ENCODE measurements around the gene HEPH. TPM values are rescaled to one million over a fixed set of nuclear protein-coding genes. Genes with fewer than 3 reads are reported as not detected.

HEPH gene
- total and polyA plus RNA-seq, 9 of the 15 experiments (the other 6 are each of a cell fraction or from before 2014, with no cell fraction given), result 22.4 to 67.6 (median 42.9) TPM

GRCh38 chrX:66255359-66255967 lies 91.4 kb downstream of the HEPH start (continued):
- TF ChIP-seq CTCF (IDR thresholded peaks at IDR 0.05 in 2 of 3, conservative IDR thresholded peaks at IDR 0.05 in 1 of 3; ENCODE audit: insufficient read depth in 2 of 3, low read depth in 1 of 3, low read length in 3 of 3) (no peak), ZNF511 (CRISPR knock-in tag; IDR thresholded peaks at IDR 0.05) (no peak), NR2C1 (IDR thresholded peaks at IDR 0.05) (no peak), NR2C1 (tag; IDR thresholded peaks at IDR 0.05) (no peak), MAFF (IDR thresholded peaks at IDR 0.05; ENCODE audit: low read length) (peak; percentile 47; the same call in 1 of the 2 replicates)

- no peaks in the 10 kb centered on the region; the same call in none of the 2 replicates for H3K9me3 ChIP-seq (replicated peaks; ENCODE audit: control insufficient read depth, insufficient read depth, low read depth, low read length)
- no peak overlapping the region for H3K4me3 ChIP-seq
- H4K20me1 ChIP-seq (replicated peaks; ENCODE audit: control insufficient read depth, insufficient read depth, low read length), result no peaks in the 10 kb centered on the region
- no peak overlapping the region for H3K27ac ChIP-seq (ENCODE audit: extremely low read depth, low read depth, low read length)
- no peaks in the 10 kb centered on the region for H3K4me1 ChIP-seq (replicated peaks in 1 of 2; ENCODE audit: control insufficient read depth in 2 of 2, insufficient read depth in 2 of 2, low read length in 2 of 2)
- no peak overlapping the region for H3K9ac ChIP-seq (ENCODE audit: insufficient read depth in 1 of 2, low read depth in 2 of 2, low read length in 2 of 2)
- no TSS peak for BruUV-seq (replicated peaks)
- no peak for DNase-seq (ENCODE audit: extremely low read depth in 1 of 4, low spot score in 3 of 4)
- no peak overlapping the region for H3K4me2 ChIP-seq (ENCODE audit: insufficient read depth, low read length)
- H3K9me1 ChIP-seq (ENCODE audit: control insufficient read depth, insufficient read depth, low read length), result no peaks in the 10 kb centered on the region
- H3K36me3 ChIP-seq (ENCODE audit: control insufficient read depth, insufficient read depth, low read length), result peaks cover 78% of the 10 kb centered on the region
- POLR2A ChIA-PET, result interaction anchor here (0.6 kb wide), 1 partner anchor 58 kb away, joined by 4 read pairs; no protein-coding TSS in a partner anchor
- no peak for FAIRE-seq
- CTCF ChIA-PET (ENCODE audit: low intra/inter-chr PET ratio), result no interaction called here
- no peak overlapping the region for H2AFZ ChIP-seq (ENCODE audit: low read depth, low read length)
- no peaks in the 10 kb centered on the region for H3K79me2 ChIP-seq (ENCODE audit: control insufficient read depth, insufficient read depth, low read length)
- in situ Hi-C loops (cut with MboI), result no loop called here
- intact Hi-C loops (cut with micrococcal nuclease), result no loop called here
- no peak for ATAC-seq
- no peaks in the 10 kb centered on the region for H3K27me3 ChIP-seq (ENCODE audit: control insufficient read depth in 2 of 2, insufficient read depth in 2 of 2, low read length in 2 of 2)
- no peak for TF ChIP-seq ZNF57 (CRISPR knock-in tag; IDR thresholded peaks at IDR 0.05)
- TF ChIP-seq ZNF696 (CRISPR knock-in tag; conservative IDR thresholded peaks at IDR 0.05), result no peak
- TF ChIP-seq ZNF830 (CRISPR knock-in tag; IDR thresholded peaks at IDR 0.05), result no peak
- TF ChIP-seq CREB1 (IDR thresholded peaks at IDR 0.05), result no peak
- no peak for TF ChIP-seq CREB1 (CRISPR knock-in tag; IDR thresholded peaks at IDR 0.05)
- TF ChIP-seq KLF1 (tag; IDR thresholded peaks at IDR 0.05), result no peak
- TF ChIP-seq NCOA4 (IDR thresholded peaks at IDR 0.05; ENCODE audit: partially characterized antibody), result no peak
- TF ChIP-seq ZNF79 (CRISPR knock-in tag; IDR thresholded peaks at IDR 0.05; ENCODE audit: low read depth), result no peak
- TF ChIP-seq ZNF511 (CRISPR knock-in tag; IDR thresholded peaks at IDR 0.05), result no peak
- TF ChIP-seq BCOR (IDR thresholded peaks at IDR 0.05), result no peak
- TF ChIP-seq C11orf30 (IDR thresholded peaks at IDR 0.05; ENCODE audit: low read depth), result peak; percentile 69
- peak; percentile 67 for TF ChIP-seq MAFG (tag; conservative IDR thresholded peaks at IDR 0.05)
- TF ChIP-seq ZNF253 (CRISPR knock-in tag; conservative IDR thresholded peaks at IDR 0.05), result no peak
- TF ChIP-seq CCAR2 (IDR thresholded peaks at IDR 0.05; ENCODE audit: low read depth, low read length), result no peak
- no peak for TF ChIP-seq KAT2B (IDR thresholded peaks at IDR 0.05; ENCODE audit: low read depth, low read length)
- no peak for TF ChIP-seq ARNT (IDR thresholded peaks at IDR 0.05)
Measured at GRCh38 chrX:66262807-66263206, 98.8 kb downstream of the HEPH start.
